GM12875 (cell line): ENCODE results near the gene CDH18.

Source experiments
- H3K4me3 ChIP-seq: one replicate; pipeline ENCODE4 v1.5.1; 2011; ENCODE audit warnings: low read depth, low read length, control low read depth
- TF ChIP-seq, protein P1 (sequence below): IDR thresholded peaks from 2 replicates; pipeline ENCODE4 v1.5.1; 2011; ENCODE audit warnings: low read depth, mild to moderate bottlenecking, control low read depth, inconsistent platforms, low read length, moderate library complexity, borderline replicate concordance; ENCODE audit not compliant: insufficient read depth

CDH18 gene

DNA sequence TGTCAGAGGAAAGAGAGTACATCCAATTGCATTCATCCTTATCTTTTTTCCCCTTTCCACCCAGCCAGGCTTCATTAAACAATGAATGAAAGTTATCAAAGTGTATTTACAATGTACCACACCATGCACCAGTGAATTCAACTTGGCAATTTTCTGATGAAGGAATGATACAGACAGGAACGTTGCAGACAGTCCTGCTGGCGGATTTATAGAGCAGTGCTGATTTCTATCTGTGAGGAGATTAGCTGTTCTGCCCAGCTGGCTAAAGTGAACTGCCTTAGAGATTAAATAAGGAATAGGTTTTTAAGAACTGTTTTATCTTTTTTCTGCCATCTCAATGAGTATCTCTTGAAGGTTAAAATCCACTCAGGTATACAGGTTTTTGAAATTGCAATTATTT is 403.9 kb downstream of the CDH18 start:
- no peak overlapping the region for H3K4me3 ChIP-seq
- TF ChIP-seq, protein P1, sequence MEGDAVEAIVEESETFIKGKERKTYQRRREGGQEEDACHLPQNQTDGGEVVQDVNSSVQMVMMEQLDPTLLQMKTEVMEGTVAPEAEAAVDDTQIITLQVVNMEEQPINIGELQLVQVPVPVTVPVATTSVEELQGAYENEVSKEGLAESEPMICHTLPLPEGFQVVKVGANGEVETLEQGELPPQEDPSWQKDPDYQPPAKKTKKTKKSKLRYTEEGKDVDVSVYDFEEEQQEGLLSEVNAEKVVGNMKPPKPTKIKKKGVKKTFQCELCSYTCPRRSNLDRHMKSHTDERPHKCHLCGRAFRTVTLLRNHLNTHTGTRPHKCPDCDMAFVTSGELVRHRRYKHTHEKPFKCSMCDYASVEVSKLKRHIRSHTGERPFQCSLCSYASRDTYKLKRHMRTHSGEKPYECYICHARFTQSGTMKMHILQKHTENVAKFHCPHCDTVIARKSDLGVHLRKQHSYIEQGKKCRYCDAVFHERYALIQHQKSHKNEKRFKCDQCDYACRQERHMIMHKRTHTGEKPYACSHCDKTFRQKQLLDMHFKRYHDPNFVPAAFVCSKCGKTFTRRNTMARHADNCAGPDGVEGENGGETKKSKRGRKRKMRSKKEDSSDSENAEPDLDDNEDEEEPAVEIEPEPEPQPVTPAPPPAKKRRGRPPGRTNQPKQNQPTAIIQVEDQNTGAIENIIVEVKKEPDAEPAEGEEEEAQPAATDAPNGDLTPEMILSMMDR = no peak

DNA sequence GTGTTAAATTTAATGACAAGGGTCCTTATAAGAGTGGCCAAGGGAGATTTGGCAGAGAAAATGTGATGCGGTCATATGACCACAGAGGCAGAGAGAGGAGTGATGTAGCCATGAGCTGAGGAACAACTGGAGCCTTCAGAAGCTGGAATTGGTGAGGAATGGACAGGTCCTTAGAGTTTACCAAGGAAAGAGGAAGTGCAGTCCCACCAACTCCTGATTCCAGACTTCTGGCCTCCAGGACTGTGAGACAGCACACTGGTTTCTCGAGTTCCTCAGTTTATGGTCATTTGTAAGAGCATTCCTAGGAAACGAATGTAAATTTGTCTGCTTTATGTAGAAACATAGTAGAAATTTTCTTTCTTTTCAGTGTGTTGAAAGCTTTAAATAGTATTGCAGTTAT is 410.1 kb downstream of the CDH18 start:
- no peak overlapping the region for H3K4me3 ChIP-seq
- TF ChIP-seq, protein P1 = no peak

DNA sequence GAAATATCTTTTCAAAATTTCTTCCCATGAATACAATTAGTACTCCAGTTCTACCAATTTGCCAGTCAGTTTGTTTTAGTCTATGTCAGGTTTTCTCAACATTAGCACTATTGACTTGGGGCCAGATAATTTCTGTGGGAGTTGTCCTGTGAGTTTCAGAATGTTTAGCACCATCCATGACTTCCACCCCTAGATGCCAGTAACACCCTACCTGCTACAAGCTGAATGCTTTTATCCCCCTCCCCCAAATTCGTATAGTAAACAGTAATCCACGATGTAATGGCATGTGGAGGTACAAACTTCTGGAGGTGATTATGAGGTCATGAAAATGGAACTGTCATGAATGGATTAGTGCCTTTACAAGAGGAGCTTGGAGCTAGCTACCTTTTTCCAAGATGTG is 420.0 kb downstream of the CDH18 start:
- TF ChIP-seq, protein P1 = no peak
- no peak overlapping the region for H3K4me3 ChIP-seq

DNA sequence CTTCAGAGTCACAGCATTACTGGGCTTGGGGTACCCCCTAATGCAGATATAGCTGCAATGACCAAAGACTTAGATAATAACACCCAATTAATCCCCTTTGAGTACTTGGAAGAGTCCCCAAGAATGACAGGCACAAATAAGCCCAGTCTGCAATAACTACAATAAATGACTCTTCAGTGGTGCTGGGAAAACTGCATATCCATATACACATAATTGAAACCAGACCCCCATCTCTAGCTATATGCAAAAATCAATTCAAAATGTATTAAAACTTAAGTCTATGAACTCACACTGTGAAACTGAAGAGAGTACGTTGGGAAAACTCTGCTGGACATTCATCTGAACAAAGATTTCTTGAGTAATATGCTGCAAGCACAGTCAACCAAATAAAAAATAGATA is 422.5 kb downstream of the CDH18 start:
- TF ChIP-seq, protein P1 = no peak
- H3K4me3 ChIP-seq = no peak overlapping the region

DNA sequence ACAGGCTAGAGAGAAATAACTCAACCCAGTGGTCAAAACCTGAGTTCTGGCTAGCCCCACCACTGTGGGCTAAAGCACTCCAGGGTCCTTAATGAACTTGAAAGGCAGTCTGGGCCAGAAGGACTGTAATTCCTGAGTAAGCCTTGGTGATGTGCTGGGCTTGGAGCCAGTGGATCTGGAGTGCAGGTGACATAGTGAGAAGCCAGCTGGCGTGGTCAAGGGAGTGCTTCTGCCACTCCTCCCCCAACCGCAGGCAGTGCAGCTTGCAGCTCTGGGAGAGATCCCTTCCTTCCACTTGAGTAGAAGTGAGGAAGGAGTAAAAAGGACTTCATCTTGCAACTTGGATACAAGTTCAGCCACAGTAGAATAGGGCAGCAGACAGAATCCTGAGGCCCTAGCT is 424.0 kb downstream of the CDH18 start:
- H3K4me3 ChIP-seq = no peak overlapping the region
- TF ChIP-seq, protein P1 = no peak

DNA sequence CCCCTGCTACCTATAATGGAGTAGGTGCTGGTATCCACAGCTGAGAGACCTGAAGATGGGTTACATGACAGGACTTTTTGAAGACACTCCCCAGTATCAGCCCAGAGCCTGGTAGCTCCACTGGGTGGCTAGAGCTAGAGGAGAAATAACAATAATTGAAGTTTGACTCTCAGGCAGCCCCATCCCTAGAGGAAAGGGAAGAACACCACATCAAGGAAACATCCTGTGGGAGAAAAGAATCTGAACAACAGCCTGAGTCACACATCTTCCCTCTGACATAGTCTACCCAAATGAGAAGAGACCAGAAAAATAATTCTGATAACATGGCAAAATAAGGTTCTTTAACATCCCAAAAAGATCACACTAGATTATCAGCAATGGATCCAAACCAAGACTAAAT is 432.1 kb downstream of the CDH18 start:
- TF ChIP-seq, protein P1 = no peak

DNA sequence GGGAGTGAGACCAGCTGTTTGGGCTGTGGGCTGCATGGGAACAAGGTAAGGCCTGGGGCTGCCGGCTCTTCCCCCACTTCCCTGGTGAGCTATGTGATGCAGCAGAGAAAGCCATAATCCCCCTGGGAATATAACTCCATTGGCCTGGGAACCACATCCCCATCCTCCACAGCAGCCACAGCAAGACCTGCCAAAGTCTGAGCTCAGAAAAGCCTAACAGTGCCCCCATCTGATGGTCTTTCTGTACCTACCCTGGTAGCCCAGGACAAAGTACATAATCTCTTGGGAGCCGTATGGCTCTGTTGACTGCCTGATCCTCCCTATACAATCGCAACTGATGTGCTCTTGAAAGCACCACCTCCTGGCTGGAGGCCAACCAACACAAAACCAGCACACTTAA is 432.6 kb downstream of the CDH18 start:
- TF ChIP-seq, protein P1 = no peak
- H3K4me3 ChIP-seq = no peak overlapping the region

More for the DNA sequence above, 432.1 kb downstream of the CDH18 start:
- no peak overlapping the region for H3K4me3 ChIP-seq
